HG03280 (cell line): ENCODE measurements around the gene MYZAP.

Experiments
- ATAC-seq: cut with Tn5 transposase; IDR thresholded peaks from one replicate; pipeline ENCODE4 v1.9.1; 2021; ENCODE audit warnings: mild to moderate bottlenecking, moderate library complexity; ENCODE audit not compliant: unreplicated experiment

MYZAP gene

DNA sequence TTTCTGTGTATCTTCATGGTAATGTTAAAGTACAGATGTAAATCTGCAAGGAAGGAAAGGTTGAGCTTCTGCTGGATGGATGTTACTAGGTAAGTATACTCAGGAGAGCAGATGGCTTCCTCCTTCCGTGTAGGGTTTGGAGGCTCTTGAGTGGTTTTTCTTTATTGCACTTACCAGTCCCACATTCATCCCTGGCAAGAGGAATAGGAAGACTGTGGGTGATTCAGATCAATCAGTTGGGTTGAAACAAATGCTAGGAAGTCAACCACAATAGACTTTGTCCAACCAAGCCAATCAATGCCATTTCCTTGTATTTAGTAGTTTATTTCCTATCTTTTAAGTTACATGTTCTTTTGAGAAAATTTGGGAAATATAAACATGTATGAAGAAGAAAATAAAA is 26.6 kb downstream of the MYZAP start:
- no peak for ATAC-seq

DNA sequence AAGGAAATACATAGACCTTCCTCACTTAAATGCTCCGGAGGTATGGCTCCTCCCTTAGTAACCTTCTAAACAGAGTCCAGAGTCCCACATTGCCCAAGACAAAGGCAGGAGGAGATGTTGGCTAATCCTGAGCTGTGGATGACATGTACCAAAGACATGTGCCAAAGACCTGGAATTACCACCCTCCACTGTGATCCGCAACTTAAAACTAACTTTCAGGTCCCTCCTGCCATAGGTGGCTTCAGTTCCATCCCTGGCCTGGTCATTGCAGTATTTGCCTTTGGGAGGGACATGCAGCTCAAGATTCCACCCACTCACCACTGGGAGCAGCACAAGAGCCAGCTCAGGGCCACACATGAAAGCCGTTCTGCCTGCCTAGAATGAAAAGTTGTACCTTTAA is 28.0 kb downstream of the MYZAP start:
- ATAC-seq, result no peak

DNA sequence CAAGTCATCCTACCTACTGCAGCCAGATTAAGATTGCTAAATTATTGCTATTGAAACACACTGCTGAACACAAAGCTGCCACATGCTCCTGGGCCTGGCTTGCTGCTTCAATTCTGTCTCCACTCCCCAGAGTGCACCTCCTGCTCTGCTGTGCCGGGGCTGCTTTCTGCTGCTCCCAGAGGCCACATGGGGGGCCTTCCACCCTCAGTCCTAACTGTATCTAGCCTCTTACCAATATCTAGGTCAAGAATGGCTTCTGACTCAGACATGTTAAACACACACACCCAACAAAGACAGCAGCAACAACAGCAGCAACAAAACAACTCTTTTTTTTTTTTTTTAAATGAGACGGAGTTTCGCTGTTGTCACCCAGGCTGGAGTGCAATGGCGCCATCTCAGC is 33.0 kb downstream of the MYZAP start:
- ATAC-seq, result no peak

DNA sequence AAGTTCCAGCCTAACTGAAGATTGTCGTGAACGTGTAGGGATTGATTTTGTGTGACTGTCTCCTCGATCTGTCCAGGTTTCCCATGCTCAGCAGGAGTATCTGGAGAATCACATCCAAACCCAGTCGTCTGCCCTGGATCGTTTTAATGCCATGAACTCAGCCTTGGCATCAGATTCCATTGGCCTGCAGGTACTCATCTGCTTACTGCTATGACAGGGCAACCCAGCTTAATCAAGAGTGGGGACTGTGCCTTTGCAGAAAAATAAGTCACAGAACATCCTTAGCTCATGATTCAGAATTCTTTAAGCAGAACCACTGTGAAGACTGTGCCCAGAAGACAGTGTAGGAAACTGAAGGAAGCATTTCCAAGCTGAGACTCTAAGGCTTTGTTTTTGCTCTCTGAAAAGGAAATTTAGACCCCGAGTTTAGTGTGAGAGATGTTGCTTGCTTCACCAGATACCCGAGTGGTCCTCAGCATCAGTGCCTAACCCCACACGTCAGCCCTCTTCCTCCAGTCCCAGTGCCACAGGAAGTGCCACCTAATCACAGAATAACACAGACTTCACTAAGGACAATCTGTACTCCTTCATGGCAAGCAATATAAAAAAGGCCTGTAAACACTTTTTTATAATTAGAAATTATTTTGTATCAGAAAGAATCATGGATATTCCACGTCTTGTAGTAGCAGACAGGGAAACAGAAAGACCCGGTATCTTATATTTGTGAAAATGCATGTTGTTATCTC is 34.2 kb downstream of the MYZAP start:
- no peak for ATAC-seq

DNA sequence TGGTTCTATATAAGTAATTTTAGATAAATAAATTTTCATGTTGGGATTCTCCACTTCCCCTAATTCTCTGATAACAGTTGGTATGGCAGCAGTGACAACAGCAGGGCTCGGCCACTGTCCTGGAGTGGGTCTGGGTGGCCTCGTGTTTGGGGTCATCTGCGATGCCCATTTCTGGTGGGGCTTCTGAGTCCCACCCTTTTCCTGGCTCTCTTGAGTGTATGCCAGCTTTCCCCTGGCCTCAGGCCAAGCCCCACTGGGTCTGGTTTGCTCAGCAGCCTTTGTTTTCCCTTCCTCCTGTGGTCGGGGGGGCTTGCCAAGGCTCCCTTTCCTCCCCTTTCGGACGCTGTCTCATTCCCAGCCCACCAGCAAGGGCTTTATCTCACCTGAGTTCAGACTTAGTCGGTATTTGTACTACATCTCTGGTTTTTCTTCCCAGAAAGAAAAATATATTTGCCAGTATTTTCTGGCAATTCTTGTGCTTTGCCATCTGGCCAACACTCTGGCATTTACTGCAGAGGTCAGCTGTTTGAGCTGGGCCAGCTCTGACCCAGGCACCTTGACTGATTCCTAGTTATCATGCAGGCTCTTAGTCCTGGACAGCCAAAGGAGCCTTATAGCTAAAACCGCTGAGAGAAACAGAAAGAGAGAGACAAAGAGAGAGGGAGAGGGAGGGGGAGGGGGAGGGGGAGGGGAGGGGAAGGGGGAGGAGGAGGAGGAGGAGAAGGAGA is 35.2 kb downstream of the MYZAP start:
- ATAC-seq, result no peak

DNA sequence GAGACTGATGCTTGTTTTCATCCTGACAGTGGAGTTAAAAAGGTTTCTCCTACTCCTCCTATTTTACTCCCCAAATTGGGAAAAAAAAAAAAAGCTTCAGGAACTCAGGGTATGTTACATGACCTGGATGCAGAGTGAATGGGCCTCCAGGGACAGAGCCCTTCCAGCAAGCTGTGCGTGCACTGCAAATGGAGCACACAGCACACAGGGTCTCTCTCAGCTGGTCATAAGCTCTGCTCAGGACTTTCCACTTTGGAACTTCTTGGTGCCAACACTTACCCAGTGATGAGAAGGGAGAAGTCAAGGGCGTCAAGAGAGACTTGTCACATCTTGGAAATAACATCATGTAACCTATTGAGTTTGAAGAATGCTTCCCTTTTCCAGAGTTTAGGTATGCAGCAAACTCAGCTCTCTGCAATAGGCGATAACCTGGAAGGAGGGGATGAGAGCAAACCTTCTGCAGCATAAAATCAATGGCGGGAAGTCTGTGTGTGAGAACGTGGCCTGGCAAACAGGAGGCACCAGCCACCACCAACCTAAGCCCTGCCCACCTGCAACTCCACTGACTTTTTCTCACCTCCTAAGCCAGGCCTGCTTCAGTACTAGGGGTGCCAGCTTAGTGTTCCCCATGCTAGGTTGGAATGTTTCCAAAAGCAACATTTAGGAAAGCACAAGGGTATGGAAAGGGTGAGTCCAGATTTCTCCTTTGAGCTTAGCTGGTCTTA is 39.8 kb downstream of the MYZAP start:
- ATAC-seq, result no peak

DNA sequence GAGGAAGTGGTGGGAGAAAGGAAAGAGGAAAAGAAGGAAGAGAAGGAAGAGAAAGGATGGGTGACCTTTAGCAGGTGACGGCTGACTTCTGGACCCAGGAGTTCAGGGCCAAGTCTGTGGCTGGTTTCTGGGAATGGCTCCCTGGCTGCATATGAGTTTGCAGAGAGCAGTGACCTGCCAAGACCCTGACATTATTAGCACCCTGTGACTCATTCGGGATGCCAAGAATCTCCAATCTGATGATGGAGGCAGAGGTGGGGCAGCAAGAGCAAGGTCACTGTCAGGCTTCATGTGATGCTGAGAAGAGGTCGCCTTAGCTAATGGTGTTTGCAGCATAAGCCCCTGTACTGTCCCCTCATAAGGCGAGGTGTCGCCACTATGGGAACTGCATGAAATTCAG is 42.6 kb downstream of the MYZAP start:
- no peak for ATAC-seq

DNA sequence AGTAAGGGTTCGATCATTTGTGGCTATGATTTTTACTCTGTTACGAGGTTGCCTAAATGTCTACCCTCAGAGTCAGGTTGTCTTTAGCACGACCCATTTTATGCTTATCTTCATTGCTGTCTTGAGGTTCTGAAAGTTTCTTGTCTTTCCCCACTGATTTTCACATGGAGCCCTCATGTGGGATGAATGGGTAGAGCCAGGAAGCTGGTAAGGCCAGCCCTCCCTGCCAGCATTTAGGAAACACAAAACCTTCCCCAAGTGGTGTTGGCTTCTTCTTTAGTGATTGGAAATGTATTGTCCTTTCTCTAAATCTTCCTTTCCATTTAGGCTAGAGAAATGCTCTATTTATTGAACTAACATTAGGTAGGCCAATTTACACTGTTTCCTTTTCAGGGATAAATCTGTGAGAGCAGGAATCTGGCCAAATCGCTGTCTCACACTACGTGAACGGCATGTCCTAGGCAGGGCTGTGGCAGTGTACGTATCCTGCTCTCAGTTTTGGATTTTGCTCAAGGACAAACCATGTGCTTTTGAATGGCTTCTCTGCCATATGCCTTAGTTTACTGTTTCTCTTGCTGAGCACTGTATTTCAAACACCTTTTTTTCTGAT is 43.7 kb downstream of the MYZAP start:
- ATAC-seq, result no peak

DNA sequence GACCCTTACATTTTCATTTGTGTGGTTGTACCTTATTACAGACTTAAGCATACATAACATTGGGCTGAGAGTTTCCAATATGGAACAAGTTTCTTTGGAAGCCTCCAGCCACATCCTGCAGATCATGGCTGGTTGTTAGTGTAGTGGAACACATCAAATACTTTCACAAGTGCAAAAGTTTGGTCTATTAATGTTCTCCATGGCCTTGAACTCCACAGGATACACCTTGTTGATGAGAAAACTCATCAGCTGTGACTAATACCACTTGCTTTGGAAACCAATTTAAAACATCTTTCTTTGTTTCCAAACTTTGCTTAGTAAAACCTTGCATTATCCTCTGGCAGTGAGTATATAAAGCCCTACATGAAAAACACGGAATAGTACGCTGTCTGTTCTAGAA is 46.1 kb downstream of the MYZAP start:
- ATAC-seq, result no peak

DNA sequence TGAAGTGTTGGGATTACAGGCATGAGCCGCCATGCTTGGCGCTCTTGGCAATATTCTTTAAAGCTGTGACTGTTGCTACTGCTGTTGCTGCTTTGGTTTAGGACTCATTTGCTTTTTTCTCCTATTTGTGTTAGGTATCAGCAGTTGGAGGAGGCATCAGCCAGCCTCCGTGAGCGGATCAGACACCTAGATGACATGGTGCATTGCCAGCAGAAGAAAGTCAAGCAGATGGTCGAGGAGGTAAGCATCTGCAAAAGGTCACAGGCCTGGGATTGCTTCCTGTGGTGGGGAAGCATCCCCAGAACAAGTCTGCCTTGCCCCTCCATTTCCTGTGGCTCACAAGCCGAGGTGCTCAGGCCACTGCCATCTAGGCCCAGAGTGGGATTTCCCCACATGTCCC is 47.6 kb downstream of the MYZAP start:
- no peak for ATAC-seq

DNA sequence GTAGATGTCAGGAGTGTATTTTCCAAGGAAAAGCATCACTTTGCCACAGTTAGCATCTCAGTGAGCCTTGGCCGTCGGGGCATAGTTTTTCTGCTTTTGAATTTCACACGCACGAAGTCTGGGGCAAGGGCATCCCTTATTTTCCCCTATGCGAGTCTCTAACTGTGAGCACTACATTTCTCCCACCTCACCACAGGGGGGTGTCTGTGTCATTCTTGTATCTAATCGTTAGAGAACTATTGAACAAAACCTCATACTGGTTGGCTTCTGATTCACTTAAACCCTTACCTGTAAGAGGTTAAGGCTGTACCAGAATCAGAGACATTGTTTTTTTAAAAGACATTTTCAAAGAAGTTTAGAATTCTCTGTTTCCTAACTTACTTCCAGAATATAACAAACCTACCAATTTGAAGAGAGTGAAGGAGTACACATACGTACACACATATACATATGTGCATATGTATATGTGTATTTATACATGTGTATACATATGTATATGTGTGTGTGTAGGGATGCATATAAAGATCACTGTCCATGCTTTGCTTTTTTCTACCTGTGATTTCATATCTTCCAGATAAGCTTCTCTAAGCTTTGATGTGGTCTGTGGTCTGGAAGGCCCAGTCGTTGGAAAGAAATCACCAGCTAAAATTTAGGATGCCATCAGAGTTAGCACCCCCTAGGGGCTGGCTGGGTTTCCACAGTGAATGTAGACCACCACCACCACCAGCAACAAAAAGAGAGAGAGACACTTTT is 49.4 kb downstream of the MYZAP start:
- ATAC-seq, result no peak

DNA sequence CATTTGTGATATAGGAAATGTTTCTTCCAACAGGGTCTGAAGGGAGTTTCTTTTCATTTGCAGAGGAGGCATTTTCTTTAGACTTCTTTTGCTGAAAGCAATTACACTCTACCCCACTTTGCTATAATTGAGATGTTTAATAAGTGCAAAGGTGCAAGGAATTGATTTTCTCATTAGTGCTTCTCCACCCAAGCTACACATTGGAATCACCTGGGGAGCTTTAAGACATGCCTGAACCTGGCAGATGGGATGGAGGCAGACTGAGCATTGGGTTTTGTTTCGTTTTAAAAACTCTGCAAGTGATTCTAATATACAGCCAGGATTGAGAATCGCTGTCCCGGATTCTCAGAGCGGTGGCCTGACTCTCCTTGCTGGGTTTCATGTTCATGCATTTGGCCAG is 52.1 kb downstream of the MYZAP start:
- ATAC-seq, result no peak

DNA sequence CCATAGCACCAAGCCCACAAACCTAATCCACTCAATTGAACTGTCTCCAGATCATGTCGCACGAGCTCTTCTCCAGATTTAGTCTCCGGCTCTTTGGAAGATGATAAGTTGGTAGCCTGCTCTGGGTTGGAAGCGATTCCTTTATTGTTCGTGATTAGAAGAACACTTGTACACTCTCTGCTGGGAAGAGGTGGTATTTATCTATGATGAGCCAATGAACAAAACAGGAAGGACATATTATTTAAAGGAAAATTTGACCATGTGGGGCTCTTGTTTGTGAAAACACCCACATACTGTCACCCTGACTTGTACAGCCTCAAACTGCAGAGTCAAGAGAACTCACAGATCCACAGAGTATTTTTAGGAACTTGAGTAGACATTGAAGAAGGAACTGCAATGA is 54.4 kb downstream of the MYZAP start:
- no peak for ATAC-seq

DNA sequence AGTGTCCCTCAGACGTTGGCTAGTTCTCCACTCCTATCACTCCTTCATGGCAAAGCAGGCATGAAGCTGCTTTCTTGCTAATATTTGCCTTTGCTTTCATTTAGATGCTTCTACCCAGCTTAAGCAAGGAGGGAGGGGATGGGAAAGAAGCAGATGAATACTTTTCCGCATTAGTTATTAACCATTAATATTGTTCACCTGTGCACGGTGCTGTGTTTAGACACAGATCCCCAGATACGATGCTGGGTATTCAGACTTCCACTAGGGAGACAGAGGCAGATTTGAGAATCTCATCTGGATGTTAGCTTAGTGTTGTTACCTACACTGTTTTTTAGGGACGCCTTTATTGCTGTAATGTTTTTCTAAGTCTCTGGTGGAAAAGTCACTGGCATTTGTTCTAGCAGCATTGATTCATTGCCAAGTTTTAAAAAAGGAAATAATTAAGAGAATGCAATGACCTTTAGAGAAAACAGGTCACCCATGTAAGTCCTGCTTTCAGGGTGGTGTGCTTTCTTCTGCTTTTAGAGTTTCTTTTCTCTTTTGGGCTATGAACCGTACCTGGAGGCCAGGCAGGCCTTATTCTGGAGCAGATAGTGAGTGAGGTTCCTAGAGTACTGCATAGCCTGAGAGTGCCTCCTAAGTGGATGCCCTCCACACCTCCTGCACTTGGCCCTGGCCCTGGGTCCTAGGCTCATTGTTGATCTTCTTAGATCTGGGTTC is 55.5 kb downstream of the MYZAP start:
- no peak for ATAC-seq

DNA sequence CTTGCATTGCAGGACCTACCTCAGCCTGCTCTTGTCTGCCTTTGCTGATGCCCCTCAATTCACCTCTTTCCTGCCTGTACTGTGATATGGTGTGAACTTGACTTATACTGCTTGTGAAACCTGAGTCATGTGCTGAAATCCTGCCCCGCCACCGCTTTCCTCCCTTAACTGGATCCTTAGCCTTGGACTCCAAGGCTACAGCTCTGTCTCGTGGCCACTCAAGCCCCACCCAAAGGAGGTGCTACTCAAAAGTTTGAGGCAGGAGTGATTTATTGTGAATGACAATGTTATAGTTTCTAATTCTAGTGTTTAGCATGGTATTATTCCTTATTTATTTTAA is 56.1 kb downstream of the MYZAP start:
- no peak for ATAC-seq

DNA sequence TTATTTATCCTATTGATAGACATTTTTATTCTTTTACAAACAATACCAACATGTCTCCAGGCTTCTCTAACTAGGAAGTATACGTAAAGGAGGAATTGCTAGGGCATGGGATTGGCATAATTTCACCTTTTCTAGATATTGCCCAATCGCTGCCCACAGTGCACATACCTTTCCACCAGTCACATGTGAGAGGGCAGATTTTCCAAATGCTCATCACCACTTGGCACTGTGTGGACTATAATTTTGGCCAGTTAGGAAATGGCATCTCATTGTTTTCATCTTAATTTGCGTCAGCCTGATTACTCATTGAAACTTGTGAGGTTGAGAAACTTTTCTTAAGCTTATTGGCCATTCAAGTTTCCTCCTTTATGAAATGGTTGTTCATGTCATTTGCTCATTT is 57.4 kb downstream of the MYZAP start:
- no peak for ATAC-seq

DNA sequence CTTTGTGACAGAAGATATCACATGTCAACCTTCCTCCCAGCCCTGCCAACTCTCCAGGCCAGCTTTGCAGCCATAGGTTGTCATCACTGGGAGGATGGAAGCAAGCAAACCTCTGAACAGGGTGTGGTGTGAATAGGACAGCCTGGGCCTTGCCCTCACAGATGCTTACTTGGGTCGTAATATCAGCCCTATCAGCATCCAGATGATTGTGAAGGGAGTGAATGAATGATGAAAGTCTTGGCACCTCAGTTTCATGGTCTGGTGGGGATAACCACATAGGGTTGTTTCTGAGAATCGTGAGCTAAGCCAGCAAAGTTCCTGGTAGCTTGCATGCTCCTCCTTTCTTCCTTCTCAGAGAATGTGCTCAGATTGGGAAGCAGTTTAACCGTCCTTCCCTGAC is 59.7 kb downstream of the MYZAP start:
- ATAC-seq, result no peak

DNA sequence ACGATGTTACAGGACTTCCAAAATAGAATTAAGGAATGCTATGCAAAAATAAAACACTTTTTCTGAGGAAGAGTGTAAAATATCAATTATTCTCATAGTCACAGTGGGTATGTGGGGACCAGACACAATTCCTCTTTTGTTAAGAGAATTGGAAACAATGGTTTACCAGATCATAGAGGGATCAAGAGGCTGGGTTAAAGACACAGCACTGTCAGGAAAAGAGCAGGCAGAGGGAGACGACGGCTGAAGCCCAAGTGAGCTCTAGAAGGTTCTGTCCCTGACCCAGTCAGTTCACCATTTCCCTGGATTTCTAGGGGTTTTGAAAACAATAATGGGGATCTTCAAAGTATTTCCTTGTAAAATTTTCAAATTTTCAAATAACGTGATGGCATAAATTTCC is 60.8 kb downstream of the MYZAP start:
- ATAC-seq, result no peak

DNA sequence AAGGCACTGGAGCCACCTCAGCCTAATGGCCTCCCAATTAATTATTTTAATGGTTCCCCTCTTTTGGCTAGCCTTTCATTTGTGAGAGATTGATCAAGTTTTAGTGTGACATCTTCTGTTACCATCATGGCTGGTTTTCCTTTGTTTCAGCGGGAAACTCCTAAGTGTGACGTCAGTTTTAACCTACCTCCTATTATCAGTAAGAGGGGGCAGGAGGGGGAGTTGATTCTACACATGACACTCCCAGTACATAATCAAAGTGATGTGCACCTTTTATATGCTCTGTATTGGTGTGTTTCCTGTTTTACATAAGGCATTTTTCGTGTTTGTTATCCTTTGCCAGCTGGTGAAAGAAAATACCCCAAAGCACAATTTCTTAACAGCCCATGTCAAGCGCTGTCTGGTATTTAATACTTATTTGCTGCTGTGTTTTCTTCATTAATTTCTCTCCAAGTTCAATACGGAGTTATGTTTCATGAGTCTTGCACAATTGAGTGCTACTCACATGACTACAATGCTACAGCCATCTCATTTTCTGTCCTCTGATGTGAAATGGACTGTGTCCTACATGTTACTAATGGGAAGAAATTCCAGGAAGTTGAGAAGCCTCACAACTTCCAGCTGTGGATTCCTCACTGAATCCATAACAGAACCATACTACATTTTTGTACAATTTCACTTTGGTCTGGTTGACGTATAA is 62.6 kb downstream of the MYZAP start:
- no peak for ATAC-seq

DNA sequence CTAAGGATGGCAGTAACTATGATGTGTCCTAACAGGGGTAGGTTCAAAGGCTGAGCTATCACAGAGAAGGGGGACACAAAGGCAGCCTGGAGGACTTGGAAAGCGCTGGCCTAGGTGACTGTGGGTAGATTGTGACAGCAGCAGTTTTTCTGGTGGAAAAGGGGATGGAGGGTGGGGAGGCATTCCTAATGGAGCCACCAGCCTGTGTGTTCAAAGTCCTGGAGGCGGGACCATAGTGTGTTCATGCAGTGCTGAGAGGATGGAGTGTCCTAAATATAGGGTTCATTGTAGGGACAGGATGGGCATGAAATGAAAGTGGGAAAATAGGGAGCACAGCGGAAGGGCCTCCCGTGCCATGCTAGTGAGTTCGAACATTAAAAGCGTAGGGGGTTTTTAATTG is 63.3 kb downstream of the MYZAP start:
- ATAC-seq, result no peak
